Measurements from ENCODE around the gene BAZ1B.

The BAZ1B gene

DNA sequence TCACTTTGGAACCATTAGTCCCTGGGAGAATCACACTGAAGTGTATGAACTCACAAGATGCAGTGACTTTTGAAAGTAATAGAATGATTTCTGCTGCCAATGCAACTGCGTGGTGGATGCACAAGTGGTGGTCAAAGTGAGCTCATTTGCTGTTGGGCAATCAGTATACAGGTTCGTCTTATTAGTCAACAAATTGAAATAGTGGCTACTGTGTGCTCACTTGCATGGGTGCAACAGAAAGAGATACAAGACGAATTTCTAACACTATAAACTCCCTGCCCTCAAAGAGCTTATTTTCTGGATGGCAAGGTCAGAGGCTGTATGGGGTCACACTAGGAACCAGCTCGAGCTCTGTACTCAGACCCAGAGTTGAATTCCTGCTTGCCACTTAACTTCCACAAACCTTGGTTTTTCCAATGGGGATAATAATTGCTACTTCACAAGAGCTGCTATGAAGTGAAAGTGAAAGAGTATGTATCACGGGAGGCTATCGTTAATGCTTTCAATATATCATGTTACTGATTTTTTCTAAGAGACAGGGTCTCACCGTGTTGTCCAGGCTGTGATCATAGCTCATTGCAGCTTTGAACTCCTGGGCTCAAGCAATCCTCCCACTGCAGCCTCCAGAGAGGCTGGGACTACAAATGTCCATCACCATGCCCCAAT is 43.7 kb upstream of the BAZ1B start:
- Histone ChIP-seq H3K4me2 (ENCODE audit: low read length) (peak overlapping the region; percentile 31), H3K9me3 (ENCODE audit: control insufficient read depth, insufficient read depth, low read length) (no peaks in the 10 kb centered on the region), H3K36me3 (ENCODE audit: control insufficient read depth, low read length) (peaks cover 21% of the 10 kb centered on the region), H4K20me1 (ENCODE audit: control insufficient read depth, insufficient read depth, low read depth, low read length) (no peaks in the 10 kb centered on the region), H3K27me3 (ENCODE audit: control insufficient read depth, low read length) (peaks cover 7% of the 10 kb centered on the region; the same call in 1 of the 2 replicates), H3K4me1 (ENCODE audit: control insufficient read depth, low read length) (peaks cover 11% of the 10 kb centered on the region), H3K4me3 (ENCODE audit: low read length) (peak overlapping the region; percentile 4; the same call in 1 of the 2 replicates), H3K9me2 (replicated peaks; ENCODE audit: control insufficient read depth, low read length) (no peaks in the 10 kb centered on the region), H3K79me2 (ENCODE audit: control insufficient read depth, low read length) (no peaks in the 10 kb centered on the region), H3F3A (ENCODE audit: control insufficient read depth, insufficient read depth) (no peaks in the 10 kb centered on the region), H3K27ac (ENCODE audit: low read depth, low read length) (no peak overlapping the region)
- TF ChIP-seq, protein P1, sequence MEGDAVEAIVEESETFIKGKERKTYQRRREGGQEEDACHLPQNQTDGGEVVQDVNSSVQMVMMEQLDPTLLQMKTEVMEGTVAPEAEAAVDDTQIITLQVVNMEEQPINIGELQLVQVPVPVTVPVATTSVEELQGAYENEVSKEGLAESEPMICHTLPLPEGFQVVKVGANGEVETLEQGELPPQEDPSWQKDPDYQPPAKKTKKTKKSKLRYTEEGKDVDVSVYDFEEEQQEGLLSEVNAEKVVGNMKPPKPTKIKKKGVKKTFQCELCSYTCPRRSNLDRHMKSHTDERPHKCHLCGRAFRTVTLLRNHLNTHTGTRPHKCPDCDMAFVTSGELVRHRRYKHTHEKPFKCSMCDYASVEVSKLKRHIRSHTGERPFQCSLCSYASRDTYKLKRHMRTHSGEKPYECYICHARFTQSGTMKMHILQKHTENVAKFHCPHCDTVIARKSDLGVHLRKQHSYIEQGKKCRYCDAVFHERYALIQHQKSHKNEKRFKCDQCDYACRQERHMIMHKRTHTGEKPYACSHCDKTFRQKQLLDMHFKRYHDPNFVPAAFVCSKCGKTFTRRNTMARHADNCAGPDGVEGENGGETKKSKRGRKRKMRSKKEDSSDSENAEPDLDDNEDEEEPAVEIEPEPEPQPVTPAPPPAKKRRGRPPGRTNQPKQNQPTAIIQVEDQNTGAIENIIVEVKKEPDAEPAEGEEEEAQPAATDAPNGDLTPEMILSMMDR (IDR thresholded peaks at IDR 0.05; ENCODE audit: low read depth, low read length, poor library complexity, severe bottlenecking): no peak
- TF ChIP-seq EZH2phosphoT487 (IDR thresholded peaks at IDR 0.05; ENCODE audit: borderline replicate concordance, low read length): no peak

DNA sequence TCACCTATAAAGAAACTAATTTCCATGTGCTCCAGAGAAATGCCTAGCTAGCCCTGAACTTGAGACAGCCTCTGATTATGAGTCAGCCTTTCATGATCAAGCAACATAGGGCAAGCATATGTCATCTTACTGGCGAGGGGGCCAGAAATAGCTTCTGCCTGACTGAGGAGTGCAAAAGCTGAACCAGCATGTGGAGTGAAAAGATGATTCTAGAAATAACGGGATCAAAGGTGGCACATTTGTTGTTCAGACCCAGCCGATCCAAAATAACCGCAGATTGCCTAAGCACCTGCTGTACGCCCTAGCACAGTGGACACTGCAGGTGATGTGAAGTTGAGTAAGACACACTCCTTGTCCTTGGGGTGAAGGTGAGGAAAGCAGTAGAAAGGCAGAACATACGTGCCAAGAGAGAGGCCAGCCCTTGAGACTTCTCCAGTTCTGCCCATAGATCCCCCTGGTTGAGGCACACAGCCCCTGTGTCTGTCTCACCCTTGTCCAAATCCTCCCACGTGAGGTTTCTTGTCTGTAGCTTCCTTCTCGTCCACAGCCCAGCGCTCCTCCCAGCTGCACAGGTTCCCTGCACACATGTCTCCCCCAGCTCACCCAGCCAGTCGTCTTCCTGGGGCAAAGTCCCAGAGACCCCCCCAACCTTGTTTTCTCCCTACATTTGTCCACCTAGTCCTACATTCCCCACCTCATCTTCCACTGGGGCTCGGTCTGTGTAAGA is 38.2 kb upstream of the BAZ1B start:
- Histone ChIP-seq H3K36me3 (ENCODE audit: control insufficient read depth, low read length) (peaks cover 13% of the 10 kb centered on the region), H3K27ac (ENCODE audit: low read depth, low read length) (no peak overlapping the region), H3K4me2 (ENCODE audit: low read length) (no peak overlapping the region), H3K9me2 (replicated peaks; ENCODE audit: control insufficient read depth, low read length) (no peaks in the 10 kb centered on the region), H3K4me1 (ENCODE audit: control insufficient read depth, low read length) (peaks cover 36% of the 10 kb centered on the region), H3K9me3 (ENCODE audit: control insufficient read depth, insufficient read depth, low read length) (no peaks in the 10 kb centered on the region), H3F3A (ENCODE audit: control insufficient read depth, insufficient read depth) (peaks cover 10% of the 10 kb centered on the region; the same call in 1 of the 2 replicates), H3K4me3 (ENCODE audit: low read length) (no peak overlapping the region), H3K27me3 (ENCODE audit: control insufficient read depth, low read length) (peaks cover 8% of the 10 kb centered on the region; the same call in 1 of the 2 replicates), H4K20me1 (ENCODE audit: control insufficient read depth, insufficient read depth, low read depth, low read length) (peaks cover 8% of the 10 kb centered on the region; the same call in 1 of the 2 replicates), H3K79me2 (ENCODE audit: control insufficient read depth, low read length) (peaks cover 17% of the 10 kb centered on the region)
- TF ChIP-seq, protein P1 (IDR thresholded peaks at IDR 0.05; ENCODE audit: low read depth, low read length, poor library complexity, severe bottlenecking): no peak
- no peak for TF ChIP-seq EZH2phosphoT487 (IDR thresholded peaks at IDR 0.05; ENCODE audit: borderline replicate concordance, low read length)

DNA sequence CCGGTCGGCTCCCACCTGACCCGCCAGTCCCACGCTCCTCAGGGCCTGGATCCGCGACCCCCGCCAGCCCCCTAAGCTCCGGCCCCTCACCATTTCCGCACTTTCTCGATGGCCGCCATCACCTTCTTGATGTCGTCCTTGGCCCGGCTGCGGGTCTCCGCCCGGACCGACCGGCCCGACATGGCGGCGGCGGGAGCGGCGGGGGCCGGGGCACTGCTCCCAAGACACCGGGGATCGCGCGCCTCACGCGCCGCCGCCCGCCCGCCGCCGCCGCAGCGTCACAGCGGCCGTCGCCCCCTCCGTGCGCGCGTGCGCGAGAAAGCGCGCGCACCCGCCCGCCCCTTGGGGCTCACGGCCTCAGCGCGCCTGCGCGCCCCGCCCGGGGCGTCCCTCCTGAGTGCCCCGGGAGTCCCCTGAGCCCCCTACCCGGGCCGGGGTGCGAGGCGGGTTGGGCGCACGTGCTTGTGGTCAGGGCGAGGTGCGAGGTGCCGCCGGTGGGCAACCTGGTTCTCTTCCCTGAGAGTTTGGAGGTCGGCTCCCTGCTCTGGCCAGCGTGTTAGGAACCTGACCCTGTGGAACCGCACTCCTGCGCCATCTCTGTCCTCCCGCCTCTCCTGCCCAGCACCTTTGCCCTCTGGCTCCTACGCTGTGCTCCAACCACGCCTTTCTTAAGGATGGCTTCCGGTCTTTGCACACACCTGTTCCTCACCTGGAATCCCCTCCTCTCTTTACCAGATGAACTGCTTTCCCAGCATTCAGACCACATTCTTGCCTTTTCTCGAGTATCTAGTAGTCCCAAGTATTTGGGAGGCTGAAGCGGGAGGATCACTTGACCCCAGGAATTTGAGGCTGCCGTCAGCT is 35.5 kb upstream of the BAZ1B start, which contains the start of gene BCL7B:
Gene BCL7B (minus strand): TSS at position 294 of the 861 bp plus-strand sequence. CDS start 112 bp downstream, at position 182.
- Histone ChIP-seq H3K27me3 (ENCODE audit: control insufficient read depth, low read length) (peaks cover 3% of the 10 kb centered on the region; the same call in 1 of the 2 replicates), H3K79me2 (ENCODE audit: control insufficient read depth, low read length) (peaks cover 44% of the 10 kb centered on the region), H3K4me1 (ENCODE audit: control insufficient read depth, low read length) (peaks cover 39% of the 10 kb centered on the region), H4K20me1 (ENCODE audit: control insufficient read depth, insufficient read depth, low read depth, low read length) (peaks cover 8% of the 10 kb centered on the region; the same call in 1 of the 2 replicates), H3F3A (ENCODE audit: control insufficient read depth, insufficient read depth) (peaks cover 10% of the 10 kb centered on the region; the same call in 1 of the 2 replicates), H3K36me3 (ENCODE audit: control insufficient read depth, low read length) (peaks cover 34% of the 10 kb centered on the region), H3K9me3 (ENCODE audit: control insufficient read depth, insufficient read depth, low read length) (no peaks in the 10 kb centered on the region), H3K27ac (ENCODE audit: low read depth, low read length) (peak within 1 kb of the TSS; percentile 74), H3K4me2 (ENCODE audit: low read length) (peak within 1 kb of the TSS; percentile 76), H3K4me3 (ENCODE audit: low read length) (peak within 1 kb of the TSS; percentile 87), H3K9me2 (replicated peaks; ENCODE audit: control insufficient read depth, low read length) (no peaks in the 10 kb centered on the region)
- TF ChIP-seq, protein P1 (IDR thresholded peaks at IDR 0.05; ENCODE audit: low read depth, low read length, poor library complexity, severe bottlenecking): no peak
- no peak for TF ChIP-seq EZH2phosphoT487 (IDR thresholded peaks at IDR 0.05; ENCODE audit: borderline replicate concordance, low read length)
